Activated CD4-positive, alpha-beta T cell treated with anti-CD3 and anti-CD28 coated beads for 48 hours (primary cell): ENCODE measurements around the gene GSK3B.
A peak's percentile ranks its signal among the peaks of the same experiment; 100 is the strongest.
"Not testable (repeated sequence)": the region's sequence is repeated elsewhere in the genome, so short reads cannot be mapped to it uniquely, and the experiment has no call there.

Experiments
- DNase-seq: peaks from one replicate; pipeline ENCODE4 v3.0.0-alpha.2; 2020

The GSK3B gene

GRCh38 chr3:120095226-120095978 is 1.2 kb upstream of the GSK3B start:
- DNase-seq = peak; percentile 93

- peak; percentile 99 for DNase-seq
Observed at GRCh38 chr3:120094776-120095225, 554 bp upstream of the GSK3B start.

- DNase-seq = peak; percentile 34
Observed at GRCh38 chr3:120093119-120093910, 932 bp downstream of the GSK3B start.

- DNase-seq = no peak
Observed at GRCh38 chr3:120092474-120092873, 1.8 kb downstream of the GSK3B start.

- DNase-seq = no peak
Observed at GRCh38 chr3:120090422-120090821, 3.8 kb downstream of the GSK3B start.

- no peak for DNase-seq
Observed at GRCh38 chr3:120089089-120089488, 5.2 kb downstream of the GSK3B start.

GRCh38 chr3:120088622-120089021 is 5.6 kb downstream of the GSK3B start:
- DNase-seq = no peak

GRCh38 chr3:120081719-120082118 is 12.5 kb downstream of the GSK3B start:
- no peak for DNase-seq

- DNase-seq = no peak
Observed at GRCh38 chr3:120080836-120081235, 13.4 kb downstream of the GSK3B start.

- DNase-seq = no peak
Observed at GRCh38 chr3:120077731-120078130, 16.5 kb downstream of the GSK3B start.

GRCh38 chr3:120072867-120073525 is 21.3 kb downstream of the GSK3B start:
- no peak for DNase-seq

GRCh38 chr3:120071259-120071658 is 23.0 kb downstream of the GSK3B start:
- no peak for DNase-seq

GRCh38 chr3:120070263-120070981 is 23.8 kb downstream of the GSK3B start:
- no peak for DNase-seq

GRCh38 chr3:120067083-120067482 is 27.2 kb downstream of the GSK3B start:
- no peak for DNase-seq

- DNase-seq = no peak
Observed at GRCh38 chr3:120066634-120067033, 27.6 kb downstream of the GSK3B start.

- no peak for DNase-seq
Observed at GRCh38 chr3:120064641-120065040, 29.6 kb downstream of the GSK3B start.

- DNase-seq = no peak
Observed at GRCh38 chr3:120062474-120062873, 31.8 kb downstream of the GSK3B start.

GRCh38 chr3:120059081-120059864 is 35.0 kb downstream of the GSK3B start:
- DNase-seq = no peak

GRCh38 chr3:120057626-120058025 is 36.6 kb downstream of the GSK3B start:
- DNase-seq = no peak

GRCh38 chr3:120057029-120057428 is 37.2 kb downstream of the GSK3B start:
- DNase-seq = no peak

- DNase-seq = not testable (repeated sequence)
Observed at GRCh38 chr3:120053647-120054046, 40.6 kb downstream of the GSK3B start.

GRCh38 chr3:120052677-120053076 is 41.6 kb downstream of the GSK3B start:
- no peak for DNase-seq
